K562 (cell line): ENCODE measurements around the gene NEK1. TPM values are rescaled to one million over a fixed set of nuclear protein-coding genes. Genes with fewer than 3 reads are reported as not detected.

Experiments
- ATAC-seq: fragments of 200-7000 bp; cut with Tn5 transposase; 3 replicates; pipeline ENCODE4 v1.9.1; 2020; ENCODE audit warnings: moderate library complexity
- BruUV-seq: library from RNA; stranded (reverse); fragments of 400-500 nt; replicated peaks from 2 replicates; lab custom pipeline; 2021; lab: Mats Ljungman, UMichigan
- CTCF ChIA-PET: fragments of 300-600 bp; formaldehyde crosslinking; extraction: SDS; loops from one replicate; lab custom pipeline; 2021; ENCODE audit warnings: low intra/inter-chr PET ratio; lab: Yijun Ruan, JAX
- POLR2A ChIA-PET: fragments of 300-600, 350-650 bp; sonication (Branson Sonifier 250); formaldehyde crosslinking; extraction: SDS; loops from one replicate; lab custom pipeline; 2021; ENCODE audit warnings: antibody characterized with exemption, inconsistent platforms; lab: Yijun Ruan, JAX
- DNase-seq, 4 experiments: peaks; one replicate each; pipeline versions ENCODE4 v3.0.0 to v3.0.0-alpha.2; 2011 to 2018; ENCODE audit warnings: low spot score in 3 of 4, mixed read lengths in 3 of 4; ENCODE audit errors: extremely low read depth in 1 of 4
- FAIRE-seq: peaks from 2 replicates; lab custom pipeline; 2011; peaks lifted over from hg19 to GRCh38; lab: Jason Lieb, UNC
- H2AFZ ChIP-seq: 2 replicates; pipeline ENCODE4 v1.6.0; 2011; ENCODE audit warnings: low read depth, low read length, control low read depth, inconsistent platforms
- H3K27ac ChIP-seq: fragments of 200-600 bp; 3 replicates; pipeline ENCODE4 v1.8.0; 2011; ENCODE audit warnings: low read depth, mild to moderate bottlenecking, control low read depth, inconsistent platforms, low read length, moderate library complexity, mixed read lengths; ENCODE audit errors: extremely low read depth
- H3K27me3 ChIP-seq, 2 experiments: fragments of 300-600 bp in 1 of 2; 2 replicates in 1 of 2; 3 replicates in 1 of 2; pipeline versions ENCODE4 v1.6.0 to v1.8.0; 2011; ENCODE audit warnings: inconsistent platforms in 2 of 2, low read length in 2 of 2, mild to moderate bottlenecking in 1 of 2, mixed read lengths in 1 of 2, moderate library complexity in 1 of 2; ENCODE audit not compliant: control insufficient read depth in 2 of 2, insufficient read depth in 2 of 2
- H3K36me3 ChIP-seq: fragments of 300-600 bp; 3 replicates; pipeline ENCODE4 v1.8.0; 2011; ENCODE audit warnings: mild to moderate bottlenecking, low read length, inconsistent platforms; ENCODE audit not compliant: control insufficient read depth, insufficient read depth
- H3K4me1 ChIP-seq, 2 experiments: fragments of 200-600 bp in 1 of 2; replicated peaks in 1 of 2; 2 replicates in 1 of 2; 3 replicates in 1 of 2; pipeline versions ENCODE4 v1.5.1 to v1.8.0; 2011; ENCODE audit warnings: inconsistent platforms in 2 of 2, low read length in 2 of 2, mild to moderate bottlenecking in 1 of 2, mixed read lengths in 1 of 2, moderate library complexity in 1 of 2; ENCODE audit not compliant: control insufficient read depth in 2 of 2, insufficient read depth in 2 of 2
- H3K4me2 ChIP-seq: 2 replicates; pipeline ENCODE4 v1.6.1; 2011; ENCODE audit warnings: low read length, control low read depth, inconsistent platforms, mixed read lengths; ENCODE audit not compliant: insufficient read depth
- H3K4me3 ChIP-seq: fragments of 200-600 bp; sonication (generic), shearing (Covaris generic); 2 replicates; pipeline ENCODE4 v1.5.1; 2016; ENCODE audit warnings: control low read depth, inconsistent platforms
- H3K79me2 ChIP-seq: fragments of 200-600 bp; 3 replicates; pipeline ENCODE4 v1.8.0; 2011; ENCODE audit warnings: low read length, inconsistent platforms; ENCODE audit not compliant: control insufficient read depth, insufficient read depth
- H3K9ac ChIP-seq, 2 experiments: 2 replicates each; pipeline versions ENCODE4 v1.6.0 to v1.6.1; 2011; ENCODE audit warnings: low read depth in 2 of 2, low read length in 2 of 2, control low read depth in 1 of 2, inconsistent platforms in 1 of 2, mild to moderate bottlenecking in 1 of 2, mixed read lengths in 1 of 2; ENCODE audit not compliant: insufficient read depth in 1 of 2
- H3K9me1 ChIP-seq: one replicate; pipeline ENCODE4 v1.6.0; 2011; ENCODE audit warnings: inconsistent platforms, mild to moderate bottlenecking, low read length, moderate library complexity; ENCODE audit not compliant: control insufficient read depth, insufficient read depth
- H3K9me3 ChIP-seq: replicated peaks from 2 replicates; pipeline ENCODE4 v1.5.1; 2011; ENCODE audit warnings: low read depth, low read length, inconsistent platforms; ENCODE audit not compliant: control insufficient read depth, insufficient read depth
- H4K20me1 ChIP-seq: replicated peaks from 2 replicates; pipeline ENCODE4 v1.6.1; 2011; ENCODE audit warnings: low read length, inconsistent platforms, mixed read lengths; ENCODE audit not compliant: control insufficient read depth, insufficient read depth
- ATF1 ChIP-seq, 2 experiments: fragments of 450-650 bp in 1 of 2; IDR thresholded peaks; 2 replicates each; pipeline ENCODE4 v1.6.1; 2016; ENCODE audit warnings: missing compliant biosample characterization in 1 of 2, missing genetic modification characterization in 1 of 2
- ZBTB2 ChIP-seq: fragments of 450-650 bp; IDR thresholded peaks from 2 replicates; pipeline ENCODE4 v1.6.1; 2016; ENCODE audit warnings: antibody characterized with exemption
- ZNF121 ChIP-seq: sonication (generic); formaldehyde crosslinking; conservative IDR thresholded peaks from 2 replicates; pipeline ENCODE4 v1.8.0; 2022; ENCODE audit warnings: missing genetic modification reagents
- ZNF431 ChIP-seq: sonication (generic); formaldehyde crosslinking; IDR thresholded peaks from 2 replicates; pipeline ENCODE4 v1.8.0; 2022; ENCODE audit warnings: mild to moderate bottlenecking, missing genetic modification reagents
- WGBS: fragments of 100-300 bp; shearing (Covaris generic); methylation state at CpG from one replicate; pipeline ENCODE4 v1.1.6; 2016; ENCODE audit warnings: low coverage, mixed read lengths; ENCODE audit not compliant: insufficient coverage; ENCODE audit errors: missing lambda C conversion rate; 5-methylcytosine and 5-hydroxymethylcytosine counted together
- in situ Hi-C: fragments of 300-500 bp; cut with MboI; formaldehyde crosslinking; loops from 4 replicates; pipeline ENCODE4 v1.15.0; 2018; ENCODE audit warnings: inconsistent platforms, mixed read lengths
- intact Hi-C: fragments of 100-400 bp; cut with micrococcal nuclease; formaldehyde crosslinking; loops from 2 replicates; pipeline ENCODE4 v1.14.2; 2022
- polyA plus RNA-seq, 8 experiments: library from polyadenylated mRNA; depleted of rRNA in 4 of 8; stranded (reverse) in 5 of 8; unstranded in 3 of 8; fragments of >200 nt; fragmentation: Nextera tagmentation in 2 of 8; fragmentation: Illumina TruSeq in 1 of 8; extraction: Ambion mirVana in 2 of 8; extraction: Trizol in 1 of 8; gene quantifications; 2 replicates each; pipeline versions ENCODE4 v1.2.1 to v1.2.3, GENCODE V29; 2011 to 2014; ENCODE audit warnings: inconsistent platforms in 1 of 8, missing spikeins in 1 of 8
- total RNA-seq, 7 experiments: library from RNA; depleted of rRNA in 6 of 7; stranded (reverse); fragments of >200 nt in 6 of 7; fragmentation: Illumina TruSeq in 2 of 7; extraction: Trizol in 2 of 7; gene quantifications; 2 replicates each; pipeline versions ENCODE4 v1.2.1 to v1.2.3, GENCODE V29; 2011 to 2021; ENCODE audit warnings: low replicate concordance in 1 of 7

NEK1 gene
- total and polyA plus RNA-seq, 9 of the 15 experiments (the other 6 are each of a cell fraction or from before 2014, with no cell fraction given), result 6.2 to 15.7 (median 10.3) TPM

GRCh38 chr4:169460081-169460480, 152.3 kb downstream of the NEK1 start:
- no peaks in the 10 kb centered on the region for H3K27me3 ChIP-seq
- in situ Hi-C loops, result no loop called here
- H4K20me1 ChIP-seq, result no peaks in the 10 kb centered on the region
- no peaks in the 10 kb centered on the region for H3K9me3 ChIP-seq
- H3K36me3 ChIP-seq, result peaks cover 17% of the 10 kb centered on the region; the same call in 2 of the 3 replicates
- no peaks in the 10 kb centered on the region for H3K9me1 ChIP-seq
- DNase-seq (no peak), ATAC-seq (no peak), FAIRE-seq (no peak)
- ChIA-PET POLR2A (no interaction called here), CTCF (no interaction called here)
- H2AFZ ChIP-seq, result no peak overlapping the region
- no peaks in the 10 kb centered on the region for H3K4me1 ChIP-seq
- H3K27ac ChIP-seq, result no peak overlapping the region
- no peaks in the 10 kb centered on the region for H3K79me2 ChIP-seq
- WGBS, result 76% methylated on average over 7 of the region's 7 CpGs
- intact Hi-C loops, result no loop called here
- no TSS peak for BruUV-seq
- TF ChIP-seq ZNF431 (CRISPR knock-in tag) (peak; percentile 91), ZBTB2 (no peak)
- H3K9ac ChIP-seq, result no peak overlapping the region
- no peak overlapping the region for H3K4me2 ChIP-seq
- H3K4me3 ChIP-seq, result no peak overlapping the region

- H3K79me2 ChIP-seq, result no peaks in the 10 kb centered on the region
- ATAC-seq, result no peak
- ChIA-PET POLR2A (no interaction called here), CTCF (no interaction called here)
- no peak overlapping the region for H3K4me2 ChIP-seq
- no peak overlapping the region for H2AFZ ChIP-seq
- H3K9ac ChIP-seq, result no peak overlapping the region
- peak; percentile 80 for TF ChIP-seq ZNF121 (CRISPR knock-in tag)
- no peak for TF ChIP-seq ATF1 (CRISPR knock-in tag; IDR thresholded peaks at IDR 0.05)
- TF ChIP-seq ATF1 (tag; IDR thresholded peaks at IDR 0.05), result no peak
- no peaks in the 10 kb centered on the region for H3K9me1 ChIP-seq
- H3K27me3 ChIP-seq, result no peaks in the 10 kb centered on the region
- no peak for DNase-seq
- H3K9me3 ChIP-seq, result no peaks in the 10 kb centered on the region
- FAIRE-seq, result no peak
- H3K36me3 ChIP-seq, result peaks cover 17% of the 10 kb centered on the region; the same call in 2 of the 3 replicates
- H4K20me1 ChIP-seq, result no peaks in the 10 kb centered on the region
- H3K4me1 ChIP-seq, result no peaks in the 10 kb centered on the region
- in situ Hi-C loops, result no loop called here
- no peak overlapping the region for H3K27ac ChIP-seq
- no peak overlapping the region for H3K4me3 ChIP-seq
- BruUV-seq, result no TSS peak
- intact Hi-C loops, result no loop called here
Measured at GRCh38 chr4:169458575-169458974, 153.8 kb downstream of the NEK1 start.
